ENCODE results near the gene SETDB1. TPM values are rescaled to one million over a fixed set of nuclear protein-coding genes. Genes with fewer than 3 reads are reported as not detected.

Gene SETDB1
- total and polyA plus RNA-seq, 2 of the 8 experiments (the other 6 are each of a cell fraction or from before 2014, with no cell fraction given) = 27.5 to 48.8 TPM

GRCh38 chr1:150976879-150977694, 50.9 kb downstream of the SETDB1 start (continued):
- TF ChIP-seq CBX5 (IDR thresholded peaks at IDR 0.05; ENCODE audit: low read depth, low read length) = no peak
- TF ChIP-seq MAFK (IDR thresholded peaks at IDR 0.05; ENCODE audit: low read depth, low read length) = no peak
- TF ChIP-seq KDM5A (IDR thresholded peaks at IDR 0.05; ENCODE audit: low read length) = no peak
- no peak for TF ChIP-seq RBBP5 (IDR thresholded peaks at IDR 0.05; ENCODE audit: borderline replicate concordance, low read depth, low read length)
- TF ChIP-seq EZH2 (IDR thresholded peaks at IDR 0.05; ENCODE audit: low read depth, low read length, severe bottlenecking) = no peak
- TF ChIP-seq FOSL1 (IDR thresholded peaks at IDR 0.05; ENCODE audit: insufficient read depth, low read depth, low read length) = no peak
- TF ChIP-seq CEBPB (IDR thresholded peaks at IDR 0.05; ENCODE audit: low read depth, low read length) = no peak
- TF ChIP-seq BACH1 (IDR thresholded peaks at IDR 0.05; ENCODE audit: low read length) = no peak
- no peak for TF ChIP-seq CBX8 (IDR thresholded peaks at IDR 0.05; ENCODE audit: borderline replicate concordance, low read depth, low read length)
- no peak for TF ChIP-seq HDAC6 (IDR thresholded peaks at IDR 0.05; ENCODE audit: low read depth, low read length)
- TF ChIP-seq SP4 (IDR thresholded peaks at IDR 0.05; ENCODE audit: low read length) = no peak
- TF ChIP-seq NANOG (IDR thresholded peaks at IDR 0.05; ENCODE audit: insufficient read depth, low read depth, low read length, poor library complexity, severe bottlenecking) = no peak
- TF ChIP-seq NRF1 (IDR thresholded peaks at IDR 0.05; ENCODE audit: low read depth, low read length) = no peak
- TF ChIP-seq ATF2 (IDR thresholded peaks at IDR 0.05; ENCODE audit: low read length) = no peak
- peak; percentile 77; the same call in 1 of the 2 replicates for TF ChIP-seq POLR2AphosphoS5 (IDR thresholded peaks at IDR 0.05; ENCODE audit: low read depth, low read length)
- no peak for TF ChIP-seq SIN3A (conservative IDR thresholded peaks at IDR 0.05 in 1 of 2, IDR thresholded peaks at IDR 0.05 in 1 of 2; ENCODE audit: low read depth in 1 of 2, low read length in 2 of 2)
- no peak for TF ChIP-seq SUZ12 (IDR thresholded peaks at IDR 0.05; ENCODE audit: low read length)

Measured in H1 (cell line).